GM21360 (cell line): ENCODE measurements around the gene IDUA.

Experiments used
- ATAC-seq: cut with Tn5 transposase; IDR thresholded peaks from one replicate; pipeline ENCODE4 v1.9.1; 2021; ENCODE audit warnings: mild to moderate bottlenecking, moderate library complexity; ENCODE audit not compliant: unreplicated experiment

IDUA gene

GRCh38 chr4:985123-985830, 1.6 kb upstream of the IDUA start:
- ATAC-seq: no peak

- ATAC-seq: no peak
These were observed 391 bp upstream of the IDUA start for GRCh38 chr4:986428-986878.

GRCh38 chr4:987624-988513, 1.0 kb downstream of the IDUA start:
- ATAC-seq: no peak

- ATAC-seq: no peak
These were observed 2.2 kb downstream of the IDUA start for GRCh38 chr4:988726-989721.

GRCh38 chr4:989722-990471, 3.1 kb downstream of the IDUA start:
- ATAC-seq: no peak

- ATAC-seq: no peak
These were observed 4.0 kb downstream of the IDUA start for GRCh38 chr4:990746-991367.

GRCh38 chr4:991451-992296, 4.8 kb downstream of the IDUA start:
- no peak for ATAC-seq

- no peak for ATAC-seq
These were observed 5.7 kb downstream of the IDUA start for GRCh38 chr4:992297-993110.

GRCh38 chr4:993111-994029, 6.5 kb downstream of the IDUA start, which contains the start of gene SLC26A1:
TSS of gene SLC26A1 (minus strand) at chr4:993404. CDS start at chr4:991703, 1,701 bp downstream.
- no peak for ATAC-seq

GRCh38 chr4:995311-996026, 8.6 kb downstream of the IDUA start:
- no peak for ATAC-seq

GRCh38 chr4:996030-996996, 9.5 kb downstream of the IDUA start:
- no peak for ATAC-seq

- no peak for ATAC-seq
These were observed 10.1 kb downstream of the IDUA start for GRCh38 chr4:996997-997374.

- no peak for ATAC-seq
These were observed 10.7 kb downstream of the IDUA start for GRCh38 chr4:997375-998071.

- ATAC-seq: no peak
These were observed 11.3 kb downstream of the IDUA start for GRCh38 chr4:998096-998691.
